SK-N-SH (cell line): ENCODE measurements around the gene G3BP2.

Experiments used
- CTCF ChIP-seq: fragments of 200-600 bp; sonication (generic); IDR thresholded peaks from 2 replicates; pipeline ENCODE4 v1.6.1; 2017; ENCODE audit warnings: antibody characterized with exemption, mild to moderate bottlenecking, moderate library complexity
- EZH2phosphoT487 ChIP-seq: fragments of 200-600 bp; sonication (generic); IDR thresholded peaks from 2 replicates; pipeline ENCODE4 v1.6.1; 2017; ENCODE audit warnings: low read depth, mixed run types, mild to moderate bottlenecking, antibody characterized with exemption, moderate library complexity, borderline replicate concordance
- GABPA ChIP-seq: IDR thresholded peaks from 2 replicates; pipeline ENCODE4 v1.4.0; 2012; ENCODE audit warnings: low read depth, mild to moderate bottlenecking
- JUND ChIP-seq: IDR thresholded peaks from 2 replicates; pipeline ENCODE4 v1.4.0; 2012
- MXI1 ChIP-seq: IDR thresholded peaks from 2 replicates; pipeline ENCODE4 v1.6.1; 2012; ENCODE audit warnings: mild to moderate bottlenecking, low read depth, low read length, improper control_type of control experiment
- RCOR1 ChIP-seq: fragments of 150-350 bp; IDR thresholded peaks from 2 replicates; pipeline ENCODE4 v1.6.1; 2017; ENCODE audit warnings: antibody characterized with exemption, low read length
- SIN3A ChIP-seq: IDR thresholded peaks from 2 replicates; pipeline ENCODE4 v1.6.1; 2012; ENCODE audit warnings: low read depth, mild to moderate bottlenecking, low read length, moderate library complexity, borderline replicate concordance
- YY1 ChIP-seq: IDR thresholded peaks from 2 replicates; pipeline ENCODE4 v1.4.0; 2012; ENCODE audit warnings: low read depth, mild to moderate bottlenecking

DNA sequence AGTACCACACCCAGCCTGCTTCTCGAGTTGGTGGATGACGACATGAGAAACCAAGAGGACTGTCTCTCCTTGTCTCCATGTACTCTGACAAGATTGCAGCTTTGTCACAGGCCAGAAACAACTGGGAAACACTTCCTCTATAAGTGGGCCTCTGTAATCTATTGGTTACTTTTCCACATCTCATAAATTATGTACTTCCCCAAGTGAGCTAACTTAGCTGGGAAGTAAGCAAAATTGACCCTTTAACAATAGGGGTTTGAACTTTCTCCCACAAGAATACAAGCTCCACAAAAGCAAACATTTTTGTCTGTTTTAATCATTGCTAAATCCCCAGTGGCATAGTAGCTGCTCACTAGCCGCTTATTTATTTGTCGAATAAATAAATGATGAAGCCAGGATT, 37.0 kb upstream of the G3BP2 start:
- no peak for TF ChIP-seq CTCF
- TF ChIP-seq MXI1 = no peak
- no peak for TF ChIP-seq RCOR1
- no peak for TF ChIP-seq GABPA
- no peak for TF ChIP-seq YY1
- TF ChIP-seq JUND = no peak
- no peak for TF ChIP-seq EZH2phosphoT487
- no peak for TF ChIP-seq SIN3A
